GM12874 (cell line): ENCODE results near the gene RFX6.

Experiments used
- TF ChIP-seq, protein P1 (sequence below): IDR thresholded peaks from 2 replicates; pipeline ENCODE4 v1.5.1; 2011; ENCODE audit warnings: low read depth, mild to moderate bottlenecking, control low read depth, low read length, moderate library complexity; ENCODE audit not compliant: insufficient read depth

Gene RFX6

DNA sequence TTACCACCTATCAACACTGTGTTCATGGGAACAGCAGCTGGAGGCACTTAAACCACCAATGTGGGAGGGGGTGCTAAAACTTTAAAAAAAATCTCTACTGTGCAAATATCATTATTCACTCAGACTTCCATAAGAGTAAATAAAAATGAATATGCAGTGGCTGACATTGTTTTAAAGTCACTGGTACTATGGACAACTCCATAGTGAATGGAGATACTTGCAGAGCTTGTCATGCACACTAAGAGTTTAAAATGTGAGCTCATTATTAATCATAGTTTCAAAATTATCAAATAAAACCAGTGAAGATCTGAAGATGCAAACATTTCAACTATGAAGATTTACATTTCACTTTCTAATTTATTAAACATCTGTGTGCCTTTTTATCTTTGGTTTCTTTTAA is 54.4 kb downstream of the RFX6 start:
- TF ChIP-seq, protein P1, sequence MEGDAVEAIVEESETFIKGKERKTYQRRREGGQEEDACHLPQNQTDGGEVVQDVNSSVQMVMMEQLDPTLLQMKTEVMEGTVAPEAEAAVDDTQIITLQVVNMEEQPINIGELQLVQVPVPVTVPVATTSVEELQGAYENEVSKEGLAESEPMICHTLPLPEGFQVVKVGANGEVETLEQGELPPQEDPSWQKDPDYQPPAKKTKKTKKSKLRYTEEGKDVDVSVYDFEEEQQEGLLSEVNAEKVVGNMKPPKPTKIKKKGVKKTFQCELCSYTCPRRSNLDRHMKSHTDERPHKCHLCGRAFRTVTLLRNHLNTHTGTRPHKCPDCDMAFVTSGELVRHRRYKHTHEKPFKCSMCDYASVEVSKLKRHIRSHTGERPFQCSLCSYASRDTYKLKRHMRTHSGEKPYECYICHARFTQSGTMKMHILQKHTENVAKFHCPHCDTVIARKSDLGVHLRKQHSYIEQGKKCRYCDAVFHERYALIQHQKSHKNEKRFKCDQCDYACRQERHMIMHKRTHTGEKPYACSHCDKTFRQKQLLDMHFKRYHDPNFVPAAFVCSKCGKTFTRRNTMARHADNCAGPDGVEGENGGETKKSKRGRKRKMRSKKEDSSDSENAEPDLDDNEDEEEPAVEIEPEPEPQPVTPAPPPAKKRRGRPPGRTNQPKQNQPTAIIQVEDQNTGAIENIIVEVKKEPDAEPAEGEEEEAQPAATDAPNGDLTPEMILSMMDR = no peak

DNA sequence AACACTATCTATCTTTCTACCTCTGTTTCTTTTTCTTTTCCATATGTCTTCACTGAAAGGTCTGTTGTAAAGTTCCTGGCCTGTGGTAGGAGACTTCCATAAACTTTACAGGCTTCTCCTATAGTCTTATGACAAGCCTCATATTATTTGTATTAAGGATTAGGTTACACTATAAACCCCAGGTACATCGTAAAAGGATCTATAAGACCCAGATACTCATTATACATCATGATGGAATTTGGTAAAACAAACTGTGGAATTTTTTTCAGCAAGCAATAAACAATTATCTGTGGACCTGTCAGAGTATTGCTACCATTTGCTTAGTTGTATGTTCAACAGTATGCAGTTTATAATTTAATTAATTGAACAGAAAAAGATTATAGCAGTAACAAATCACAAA is 55.5 kb downstream of the RFX6 start:
- TF ChIP-seq, protein P1 = no peak

DNA sequence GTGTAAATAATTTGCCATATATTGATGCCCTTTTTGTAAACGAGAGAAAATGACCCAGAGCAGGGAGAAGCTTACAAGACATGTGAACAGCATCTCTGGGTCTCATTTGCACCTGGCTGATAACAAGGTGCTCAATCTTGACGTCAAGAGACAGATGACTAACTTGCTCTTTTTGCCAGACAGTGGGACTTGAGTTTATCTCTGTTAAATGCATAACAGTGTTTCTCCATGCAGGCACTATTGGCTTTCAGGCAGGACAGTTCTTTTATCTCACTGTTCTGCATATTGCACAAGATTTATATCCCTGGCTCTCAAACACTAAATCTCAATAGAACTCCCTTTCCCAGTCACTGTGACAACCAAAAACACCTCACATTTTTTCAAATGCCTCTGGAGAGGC is 56.4 kb downstream of the RFX6 start:
- TF ChIP-seq, protein P1 = no peak

DNA sequence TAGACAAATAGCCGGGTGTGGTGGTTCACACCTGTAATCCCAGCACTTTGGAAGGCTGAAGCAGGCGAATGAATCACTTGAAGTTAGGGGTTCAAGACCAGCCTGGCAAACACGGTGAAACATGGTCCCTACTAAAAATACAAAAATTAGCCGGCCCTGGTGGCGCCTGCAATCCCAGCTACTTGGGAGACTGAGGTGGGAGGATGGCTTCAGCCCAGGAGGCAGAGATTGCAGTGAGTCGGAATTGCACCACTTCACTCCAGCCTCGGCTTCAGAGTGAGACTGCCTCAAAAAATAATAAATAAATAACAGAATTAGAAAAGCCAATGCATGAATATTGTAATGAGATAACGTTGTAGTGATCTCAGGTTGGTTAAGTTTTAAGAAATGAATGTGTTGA is 61.3 kb downstream of the RFX6 start:
- TF ChIP-seq, protein P1 = no peak

DNA sequence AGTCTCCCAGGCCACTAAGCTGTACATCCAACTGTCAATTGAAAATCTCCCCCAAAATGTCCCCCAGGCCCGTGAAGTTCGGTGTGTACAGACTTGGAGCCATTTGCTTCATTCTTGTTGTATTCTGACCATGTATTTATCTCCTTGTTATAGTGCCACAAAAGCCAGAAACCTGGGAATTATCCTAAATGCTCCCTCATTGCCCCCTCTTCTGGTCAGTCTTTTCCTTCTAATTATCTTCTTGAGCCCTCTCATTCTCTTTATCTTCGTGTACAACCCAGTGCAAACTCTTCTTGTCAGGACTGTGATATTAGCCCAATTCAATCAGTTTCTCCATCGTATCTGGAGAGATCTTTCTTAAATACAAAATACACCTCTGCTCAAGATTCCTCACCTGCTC is 64.7 kb downstream of the RFX6 start:
- TF ChIP-seq, protein P1 = no peak

DNA sequence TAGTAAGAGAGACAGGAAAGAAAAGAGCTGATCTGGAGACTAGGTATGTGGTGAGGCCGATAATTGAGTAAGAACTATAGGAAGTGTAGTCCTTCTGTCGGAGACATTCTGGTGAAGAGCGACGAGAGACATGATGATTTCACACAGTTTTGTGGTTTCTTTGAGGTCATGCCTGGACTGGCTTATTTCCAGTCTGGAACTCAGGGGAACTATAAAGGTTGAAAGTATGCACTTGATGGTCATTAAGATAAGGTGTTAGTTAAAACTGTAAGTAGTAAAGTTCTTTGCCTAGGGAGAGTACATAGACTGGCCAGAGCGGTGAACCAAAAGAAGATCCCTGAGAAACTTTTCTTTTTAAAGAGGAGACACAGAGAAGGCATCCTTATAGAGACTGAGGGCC is 68.8 kb downstream of the RFX6 start:
- TF ChIP-seq, protein P1 = no peak

DNA sequence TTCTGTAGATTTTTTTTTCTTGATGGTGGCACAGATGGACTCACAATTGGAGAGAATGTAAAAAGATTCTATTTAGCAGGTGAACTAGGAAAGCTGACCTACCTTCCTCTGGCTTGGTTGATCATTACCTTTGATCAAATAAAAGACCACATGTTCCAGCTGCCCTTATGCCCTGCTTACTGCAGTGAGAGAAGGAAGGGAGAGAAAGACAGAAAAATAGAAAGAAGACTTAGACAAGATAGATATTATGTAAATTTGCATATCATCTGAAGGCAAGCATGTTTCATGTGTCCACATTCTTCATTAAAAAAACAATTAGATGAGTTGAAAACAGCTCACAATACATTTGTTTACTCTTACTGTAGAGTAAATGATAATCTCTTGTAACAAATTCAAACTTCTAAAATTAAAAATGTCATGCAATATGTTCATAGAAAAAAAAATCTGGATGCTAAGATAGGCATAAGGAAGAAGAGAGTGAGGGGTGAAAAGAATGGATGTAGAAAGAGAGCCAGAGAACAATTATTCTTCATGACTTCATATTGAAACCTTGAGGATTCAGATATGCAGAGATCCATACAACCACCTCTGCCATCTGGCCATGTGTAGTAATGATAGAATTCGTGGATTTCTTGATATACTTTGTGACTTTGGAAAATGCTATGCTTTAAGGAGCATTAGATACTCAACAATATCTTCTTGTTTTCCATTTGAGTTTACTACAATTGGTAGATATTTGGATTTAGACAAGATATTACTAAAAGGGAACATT is 71.7 kb downstream of the RFX6 start:
- TF ChIP-seq, protein P1 = no peak
